HG02571 (cell line): ENCODE data around the gene CYP3A4.
"Not testable (repeated sequence)": the region's sequence is repeated elsewhere in the genome, so short reads cannot be mapped to it uniquely, and the experiment has no call there.

Source experiments
- ATAC-seq: cut with Tn5 transposase; IDR thresholded peaks from one replicate; pipeline ENCODE4 v1.9.1; 2021; ENCODE audit warnings: mild to moderate bottlenecking, moderate library complexity; ENCODE audit not compliant: unreplicated experiment

The CYP3A4 gene

GRCh38 chr7:99730238-99730810 is 53.7 kb downstream of the CYP3A4 start:
- no peak for ATAC-seq

- ATAC-seq, result no peak
Measured at GRCh38 chr7:99729486-99730237, 54.3 kb downstream of the CYP3A4 start.

GRCh38 chr7:99728615-99729014 is 55.4 kb downstream of the CYP3A4 start:
- no peak for ATAC-seq

- not testable (repeated sequence) for ATAC-seq
Measured at GRCh38 chr7:99723201-99723600, 60.8 kb downstream of the CYP3A4 start.

GRCh38 chr7:99720800-99721595 is 63.0 kb downstream of the CYP3A4 start:
- ATAC-seq, result no peak

- no peak for ATAC-seq
Measured at GRCh38 chr7:99719996-99720769, 63.8 kb downstream of the CYP3A4 start.

- ATAC-seq, result no peak
Measured at GRCh38 chr7:99713995-99714570, 69.9 kb downstream of the CYP3A4 start.

- no peak for ATAC-seq
Measured at GRCh38 chr7:99709838-99710578, 74.0 kb downstream of the CYP3A4 start.

- no peak for ATAC-seq
Measured at GRCh38 chr7:99709260-99709659, 74.7 kb downstream of the CYP3A4 start.

GRCh38 chr7:99707096-99707495 is 76.9 kb downstream of the CYP3A4 start:
- ATAC-seq, result no peak
